Jurkat, Clone E6-1 (cell line): Measurements from ENCODE around the gene ZFP36.

Experiments
- DNase-seq: peaks from one replicate; pipeline ENCODE4 v3.0.0-alpha.2; 2011; ENCODE audit warnings: low read depth, low spot score
- H3K4me3 ChIP-seq: 2 replicates; pipeline ENCODE4 v1.5.1; 2011; ENCODE audit warnings: mild to moderate bottlenecking, low read length, control low read depth, moderate library complexity

ZFP36 gene

DNA sequence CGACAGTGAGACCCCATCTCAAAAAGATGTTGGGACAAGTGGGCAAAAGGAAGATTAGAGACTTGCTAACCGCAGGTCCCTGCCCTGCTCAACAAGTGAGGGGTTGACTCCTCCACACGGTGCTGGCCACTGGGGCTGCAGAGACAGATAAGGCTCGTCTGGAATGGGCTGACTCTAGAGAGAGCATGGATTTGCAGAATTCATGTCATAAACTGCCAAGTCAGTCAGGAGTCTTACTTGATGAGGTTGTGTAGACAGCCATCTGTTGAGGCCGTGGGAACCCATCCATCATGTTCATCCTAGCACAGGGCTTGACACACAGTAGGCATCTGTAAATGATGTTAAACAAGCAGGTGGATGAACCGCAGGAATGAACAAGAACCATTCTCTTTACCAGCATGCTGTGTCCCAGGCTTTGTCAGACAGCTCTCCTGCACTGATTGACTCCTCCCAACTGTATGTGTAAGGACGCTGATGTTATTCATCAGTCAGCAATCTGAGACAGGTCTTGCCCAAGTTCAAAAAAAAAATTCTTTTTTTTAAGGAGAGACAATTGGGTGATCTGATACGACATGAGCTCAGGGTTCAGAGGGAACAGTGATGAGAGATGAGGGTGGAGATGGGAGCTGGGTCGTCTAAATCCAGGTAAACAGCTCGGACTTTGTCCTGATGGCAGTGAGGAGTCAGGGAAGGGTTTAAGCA is 24.6 kb upstream of the ZFP36 start:
- H3K4me3 ChIP-seq, result no peak overlapping the region
- no peak for DNase-seq

DNA sequence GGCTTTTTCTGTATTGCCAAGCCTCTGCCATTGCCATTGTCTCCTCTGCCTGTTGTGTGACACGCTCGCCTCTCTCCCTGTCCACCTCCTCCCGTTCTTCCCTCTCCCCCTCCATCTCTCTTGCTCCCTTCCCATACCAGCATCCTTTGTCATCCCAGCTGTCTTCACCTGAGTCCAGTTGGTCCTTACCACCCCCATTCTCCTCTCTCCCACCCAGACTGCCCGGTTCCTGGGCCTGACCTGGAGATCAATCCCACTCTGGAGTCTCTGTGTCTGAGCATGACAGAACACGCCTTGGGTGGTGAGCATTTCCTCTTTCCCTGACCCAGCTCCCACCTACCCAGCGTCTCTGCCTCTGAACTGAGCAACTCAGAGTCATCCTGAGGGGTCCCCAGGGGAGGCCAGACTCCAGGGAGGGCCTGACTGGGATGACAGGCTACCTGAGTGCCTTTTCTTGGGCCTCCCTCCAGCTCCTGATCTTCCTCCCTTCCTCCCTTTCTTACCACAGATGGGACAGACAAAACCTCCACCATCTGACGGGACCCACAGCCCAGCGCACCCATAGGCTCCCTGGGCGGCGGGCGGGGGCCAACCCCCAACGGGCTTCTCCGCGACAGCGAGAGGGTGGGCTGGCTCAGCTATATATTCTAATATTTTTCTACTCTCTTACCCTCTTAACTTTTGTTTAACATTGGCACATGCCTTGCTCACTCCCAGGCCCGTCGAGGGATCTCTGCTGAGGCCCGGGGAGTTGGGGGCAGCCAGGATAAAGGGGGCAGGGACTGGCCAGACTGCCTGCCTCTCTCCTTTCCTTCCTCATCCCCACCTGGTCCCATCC is 23.4 kb upstream of the ZFP36 start:
- H3K4me3 ChIP-seq, result no peak overlapping the region
- no peak for DNase-seq

DNA sequence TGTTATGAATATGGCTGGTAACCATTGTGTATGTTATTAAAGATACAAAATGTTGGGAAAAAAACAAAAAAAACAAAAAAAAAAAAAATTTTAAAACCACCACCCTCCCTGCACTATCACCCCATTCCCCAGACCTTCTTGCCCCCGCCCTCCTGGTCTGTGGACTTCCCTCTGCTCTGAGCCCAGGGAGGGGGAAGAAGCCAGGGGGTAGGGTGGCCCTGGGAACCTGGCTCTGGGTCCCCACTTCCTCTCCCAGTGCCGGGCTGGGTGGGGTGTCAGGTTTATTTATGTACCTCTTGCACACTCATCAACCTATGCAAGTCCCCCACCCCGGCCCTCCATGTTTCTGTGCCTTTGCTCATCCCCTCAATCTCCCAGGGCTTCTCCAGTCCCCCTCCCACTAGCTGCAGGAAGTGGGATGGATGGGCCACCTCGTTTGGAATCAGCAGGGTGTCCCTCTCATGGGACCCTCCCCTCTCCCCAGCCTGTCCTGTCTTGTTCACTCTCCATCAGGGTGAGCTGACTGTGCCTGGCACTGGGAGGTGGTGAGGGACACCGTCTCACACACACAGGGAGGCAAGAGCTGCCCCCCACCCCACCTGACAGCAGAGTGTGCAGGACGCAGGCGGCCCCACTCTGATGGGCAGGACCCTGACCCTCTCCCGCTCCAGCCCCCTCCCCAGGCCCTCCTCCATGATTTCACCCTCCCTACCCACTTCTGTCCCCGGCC is 21.6 kb upstream of the ZFP36 start:
- H3K4me3 ChIP-seq, result no peak overlapping the region
- no peak for DNase-seq

DNA sequence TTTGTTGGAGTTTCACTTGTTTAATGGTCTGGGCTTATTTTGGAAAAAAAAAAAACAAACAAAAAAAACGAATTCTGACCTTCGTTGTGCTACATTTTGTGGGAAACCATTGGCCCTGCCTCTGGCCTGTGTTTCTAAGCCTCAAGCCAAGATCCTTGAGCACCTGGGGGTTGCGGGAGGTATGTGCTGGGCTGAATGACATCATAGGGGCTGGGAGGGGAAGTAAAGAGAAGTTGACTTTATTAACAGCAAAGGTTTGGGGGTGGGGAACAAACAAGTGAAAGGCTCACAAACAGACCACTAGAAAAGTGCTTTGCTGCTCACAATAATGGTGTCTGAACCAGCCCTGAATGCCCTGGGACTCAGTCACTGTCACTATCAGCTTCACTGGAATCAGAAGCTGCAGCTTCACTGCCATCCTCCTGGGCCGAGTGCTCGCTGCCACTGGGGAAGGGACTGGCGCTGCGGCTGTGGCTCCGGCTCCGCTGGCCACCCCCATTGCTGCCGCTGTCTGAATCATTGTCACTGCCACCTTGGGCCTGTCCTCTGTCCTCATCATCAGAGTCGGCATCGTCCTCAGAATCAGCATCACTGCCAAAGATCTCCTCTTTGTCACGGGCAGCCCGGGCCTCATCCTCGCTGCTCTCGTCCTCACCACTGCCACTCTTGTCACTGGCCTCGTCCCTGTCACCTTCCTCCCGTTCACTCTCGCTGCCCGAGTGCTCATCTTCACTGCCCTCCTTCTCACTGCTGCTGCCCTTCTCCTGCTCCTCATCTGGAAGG is 20.8 kb upstream of the ZFP36 start:
- DNase-seq, result no peak
- H3K4me3 ChIP-seq, result no peak overlapping the region

DNA sequence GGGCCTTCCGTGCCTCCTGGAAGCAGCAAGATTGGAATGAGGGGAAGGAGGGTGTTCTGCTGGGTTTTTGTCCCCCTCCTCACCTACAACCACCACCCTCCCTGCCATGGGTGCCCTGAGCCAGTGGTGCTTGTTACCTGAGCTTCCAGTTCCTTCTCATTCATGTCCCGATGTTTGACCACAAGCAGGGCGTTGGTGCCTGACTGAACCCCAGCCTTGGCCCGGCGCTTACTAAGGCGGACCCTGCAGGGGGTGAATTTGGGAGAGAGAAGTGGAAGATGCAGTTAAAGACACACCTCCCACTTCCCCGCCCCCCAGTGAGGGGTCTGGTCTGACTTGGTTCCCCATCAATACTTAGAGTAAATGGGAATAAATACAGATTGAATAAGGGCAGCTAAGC is 20.1 kb upstream of the ZFP36 start:
- H3K4me3 ChIP-seq, result no peak overlapping the region
- no peak for DNase-seq

DNA sequence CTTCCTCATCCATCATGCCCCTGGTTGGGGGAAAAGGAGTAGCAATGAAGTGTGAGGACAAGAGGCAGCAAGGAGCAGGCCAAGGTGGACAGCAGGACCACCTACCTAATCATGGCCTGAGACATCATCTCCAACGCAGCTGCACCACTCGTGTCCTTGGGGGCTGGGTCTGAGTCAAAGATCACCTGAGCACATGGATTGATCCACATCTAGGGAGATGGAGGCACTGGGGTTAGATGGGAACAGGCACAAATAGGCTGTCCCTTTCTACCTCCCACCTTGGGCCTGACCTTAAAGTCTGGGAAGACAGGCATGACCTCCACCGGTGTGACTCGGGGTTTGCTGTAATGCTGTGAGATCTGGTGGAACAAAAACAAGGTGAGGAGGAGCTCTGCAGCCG is 18.0 kb upstream of the ZFP36 start:
- no peak for DNase-seq

DNA sequence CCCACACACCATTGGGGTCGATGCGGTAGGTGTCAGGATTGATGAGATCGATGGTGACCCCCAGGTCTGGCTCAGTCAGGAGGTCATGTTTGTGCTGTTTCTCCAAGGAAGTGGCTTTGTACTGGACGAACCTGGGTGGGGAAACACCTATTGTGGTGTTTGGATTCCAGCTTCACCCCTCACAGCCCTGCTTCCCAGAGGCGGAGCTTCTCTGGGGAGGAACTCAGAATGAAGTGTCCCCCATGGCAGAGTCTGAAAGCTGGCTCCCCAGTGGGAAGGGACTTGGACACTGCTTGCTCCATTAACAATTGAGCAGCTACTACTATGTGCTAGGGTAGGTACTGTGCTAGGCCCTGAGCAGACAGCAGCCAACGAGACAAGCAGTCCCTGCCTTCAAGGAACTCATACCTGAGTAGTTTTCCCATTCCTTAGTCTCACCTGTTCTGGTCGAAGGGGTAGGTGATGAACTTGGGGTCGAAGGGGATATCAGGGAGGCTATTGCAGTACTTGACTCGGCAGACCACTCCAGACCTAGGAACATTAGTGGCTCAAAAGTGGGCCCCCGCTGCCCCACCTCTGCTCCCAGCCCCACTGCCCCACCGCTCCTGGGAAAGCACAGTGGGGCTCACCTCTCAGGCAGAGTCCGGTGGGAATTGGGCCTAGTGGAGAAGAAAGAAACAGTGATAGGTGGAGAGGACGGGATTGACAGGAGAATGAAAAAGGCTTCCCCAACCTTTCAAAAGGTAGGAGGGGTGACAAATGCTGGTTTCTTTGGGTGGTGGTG is 16.8 kb upstream of the ZFP36 start:
- peak overlapping the region; percentile 81 for H3K4me3 ChIP-seq
- no peak for DNase-seq

More for the DNA sequence above, 18.0 kb upstream of the ZFP36 start:
- H3K4me3 ChIP-seq, result no peak overlapping the region

DNA sequence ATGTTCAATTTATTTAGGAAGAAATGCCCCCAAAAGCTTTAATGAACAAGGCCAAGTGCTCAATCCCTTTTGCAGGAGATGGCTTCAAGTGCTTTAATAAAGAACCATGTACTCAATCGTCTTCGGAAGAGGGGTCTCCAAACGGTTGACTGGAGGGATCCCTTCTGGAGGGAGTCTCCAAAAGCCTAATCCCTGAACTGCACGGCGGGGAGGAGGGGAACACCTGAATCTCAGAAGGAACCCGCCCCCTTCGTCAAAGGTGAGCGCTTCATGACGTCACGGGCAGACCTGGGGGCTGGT is 16.2 kb upstream of the ZFP36 start:
- H3K4me3 ChIP-seq, result peak overlapping the region; percentile 81
- no peak for DNase-seq

DNA sequence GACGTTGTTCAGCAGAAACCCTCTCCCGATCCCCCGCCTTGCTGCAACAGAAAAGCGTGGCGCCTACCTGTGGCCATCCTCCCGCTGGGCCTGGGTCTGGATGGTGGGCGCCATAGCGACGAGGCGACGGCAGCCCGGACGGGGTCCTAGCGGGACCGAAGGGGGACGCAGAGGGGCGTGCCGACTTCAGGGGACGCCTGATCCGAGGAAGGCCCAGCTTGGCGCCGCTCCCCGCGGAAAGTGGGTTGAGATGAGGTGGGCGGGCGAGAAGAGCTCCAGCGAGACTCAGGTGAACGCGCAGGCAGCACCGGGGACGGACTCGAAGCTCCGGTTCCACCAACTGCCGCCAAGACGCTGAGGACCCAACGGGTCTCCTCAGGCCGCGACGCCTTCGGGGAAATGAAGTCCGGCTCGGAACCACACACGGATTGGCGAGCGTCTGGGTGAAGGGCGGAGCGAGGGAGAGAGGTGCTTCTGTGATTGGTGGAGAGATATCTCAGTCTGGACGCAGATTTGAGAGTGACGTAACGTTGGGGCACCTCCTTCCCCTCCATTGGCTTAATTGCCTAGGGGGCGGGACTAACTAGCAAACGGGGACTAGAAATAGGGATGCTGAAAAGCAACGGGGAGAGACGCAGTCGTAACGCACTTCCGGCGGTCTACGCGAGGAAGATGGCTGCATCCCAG is 15.8 kb upstream of the ZFP36 start, which contains the start of the genes MED29 and PAF1:
Gene MED29, plus strand, starts transcription at position 628 of the 687 bp plus-strand sequence. Its CDS starts 45 bp downstream, at position 673.
Gene PAF1, minus strand, starts transcription at position 356 of the 687 bp plus-strand sequence. Its CDS starts 242 bp downstream, at position 114.
- peak within 1 kb of the TSS; percentile 81 for H3K4me3 ChIP-seq
- peak; percentile 100 for DNase-seq

DNA sequence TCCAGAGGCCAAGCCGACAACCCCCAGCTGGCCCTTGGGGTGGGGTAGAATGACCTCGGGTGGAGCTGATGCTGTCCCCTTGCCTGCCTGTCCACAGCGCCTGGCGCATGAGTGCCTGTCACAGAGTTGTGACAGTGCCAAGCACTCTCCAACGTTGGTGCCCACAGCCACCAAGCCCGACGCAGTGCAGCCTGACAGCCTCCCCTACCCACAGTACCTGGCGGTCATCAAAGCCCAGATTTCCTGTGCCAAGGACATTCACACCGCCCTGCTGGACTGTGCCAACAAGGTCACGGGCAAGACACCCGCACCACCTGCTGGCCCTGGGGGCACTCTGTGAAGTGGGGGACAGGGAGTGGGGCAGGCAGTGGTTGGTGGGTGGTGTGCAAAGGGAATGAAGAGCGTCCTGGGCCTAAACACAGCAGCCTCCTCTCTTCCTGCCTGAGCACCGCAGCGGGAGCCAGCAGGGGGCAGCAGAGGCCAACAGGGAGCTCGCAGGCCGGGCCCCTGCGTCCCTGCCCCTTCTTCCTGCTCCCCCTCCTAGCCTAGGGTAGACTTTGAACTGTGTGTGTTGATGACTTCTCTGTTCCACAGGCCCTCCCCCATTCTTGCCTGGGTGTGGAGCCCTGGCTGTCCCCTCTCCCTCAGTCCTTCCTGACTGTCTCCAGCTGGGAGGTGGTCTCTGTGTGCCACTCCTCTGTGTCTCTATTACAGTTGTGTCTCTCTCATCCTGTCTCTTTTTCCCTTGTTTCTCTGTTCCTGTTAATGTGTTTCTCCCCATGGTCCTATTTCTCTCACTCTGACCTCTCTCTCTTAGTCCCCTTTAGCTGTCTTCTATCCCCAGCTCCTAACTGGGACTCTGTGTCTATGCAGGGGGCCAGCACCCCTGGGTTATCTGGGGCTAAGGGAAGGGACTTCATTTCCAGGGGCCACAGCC is 9.0 kb upstream of the ZFP36 start:
- peak; percentile 85 for DNase-seq
- no peak overlapping the region for H3K4me3 ChIP-seq

DNA sequence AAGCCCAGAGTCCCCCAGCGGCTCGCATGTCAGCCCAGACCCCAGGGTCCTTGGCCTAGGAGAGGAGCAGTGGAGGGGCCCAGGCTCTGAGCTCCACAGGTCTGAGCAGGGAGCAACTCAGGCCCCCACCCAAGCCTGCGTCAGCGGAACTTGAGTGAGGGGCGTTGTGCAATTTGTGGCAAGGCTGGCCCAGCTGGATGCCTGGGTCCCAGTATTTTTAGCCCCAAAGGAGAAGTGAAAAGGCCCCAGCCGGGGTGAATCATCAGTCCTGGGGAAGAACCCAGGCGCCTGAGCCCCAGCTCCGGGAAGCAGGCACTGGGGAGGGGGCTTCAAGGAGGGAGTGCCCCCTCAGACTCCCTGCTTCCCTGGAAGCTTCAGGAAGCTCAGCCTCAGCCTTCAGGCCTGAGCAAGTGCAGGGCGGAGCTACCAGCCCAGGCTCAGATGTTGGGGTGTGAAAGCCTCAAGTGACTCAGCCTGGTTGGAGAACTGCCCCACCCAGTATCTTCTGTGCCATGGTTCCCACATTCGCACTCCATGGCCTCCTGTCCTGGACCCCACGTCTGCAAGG is 8.3 kb upstream of the ZFP36 start:
- no peak overlapping the region for H3K4me3 ChIP-seq
- no peak for DNase-seq

DNA sequence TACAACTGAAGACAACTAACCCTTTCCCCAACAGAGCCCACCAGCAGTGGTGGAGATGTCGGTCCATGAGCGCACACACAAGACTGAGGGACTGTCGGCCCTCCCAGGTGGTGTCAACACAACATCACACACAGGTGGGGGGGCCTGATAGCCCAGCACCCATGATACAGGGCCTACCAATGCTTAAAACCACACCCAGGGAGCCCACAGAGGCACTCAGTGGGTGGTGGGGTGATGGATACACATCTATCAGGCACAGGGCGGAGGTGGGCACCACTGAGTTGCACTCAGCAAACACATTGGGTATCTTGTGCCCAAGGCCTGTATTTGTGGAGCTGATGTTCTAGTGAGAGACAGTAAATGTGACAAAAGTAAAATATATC is 7.0 kb upstream of the ZFP36 start:
- DNase-seq, result no peak
- H3K4me3 ChIP-seq, result no peak overlapping the region

DNA sequence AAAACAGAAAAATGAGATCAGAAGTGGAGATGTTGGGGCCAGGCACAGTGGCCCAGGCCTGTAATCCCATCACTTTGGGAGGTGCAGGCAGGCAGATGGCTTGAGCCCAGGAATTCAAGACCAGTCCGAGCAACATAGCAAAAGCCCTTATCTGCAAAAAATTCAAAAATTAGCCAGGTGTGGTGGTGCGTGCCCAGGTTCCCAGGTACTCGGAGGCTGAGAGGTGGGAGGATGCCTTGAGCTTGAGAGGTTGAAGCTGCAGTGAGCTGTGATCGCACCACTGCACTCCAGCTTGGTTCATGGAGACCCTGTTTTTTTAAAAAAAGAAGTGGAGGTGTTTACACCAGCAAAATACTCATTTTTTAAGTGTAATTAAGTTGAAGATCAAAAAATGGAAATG is 6.6 kb upstream of the ZFP36 start:
- no peak overlapping the region for H3K4me3 ChIP-seq
- no peak for DNase-seq

DNA sequence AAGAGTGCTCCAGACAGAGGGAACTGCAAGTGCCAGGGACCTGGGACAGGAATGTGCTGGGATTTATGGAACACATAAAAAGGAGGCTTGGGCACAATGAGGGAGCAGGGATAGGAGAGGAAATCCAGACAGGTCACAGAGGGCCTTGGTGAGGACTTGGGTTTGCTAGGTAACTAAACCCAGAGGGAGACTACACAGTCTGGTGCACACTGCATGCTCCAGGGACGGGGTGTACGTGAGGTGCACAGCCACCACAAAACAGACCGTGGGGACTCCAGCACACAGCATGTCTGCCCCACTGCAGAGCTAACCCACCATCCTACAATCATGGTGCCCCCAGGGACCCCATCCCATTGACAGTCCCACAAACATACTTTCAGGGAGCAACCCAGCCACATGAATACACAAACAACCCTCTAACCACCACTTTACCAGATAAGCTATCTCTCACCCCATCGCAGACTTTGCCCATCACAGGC is 5.5 kb upstream of the ZFP36 start:
- DNase-seq, result no peak
- H3K4me3 ChIP-seq, result no peak overlapping the region

DNA sequence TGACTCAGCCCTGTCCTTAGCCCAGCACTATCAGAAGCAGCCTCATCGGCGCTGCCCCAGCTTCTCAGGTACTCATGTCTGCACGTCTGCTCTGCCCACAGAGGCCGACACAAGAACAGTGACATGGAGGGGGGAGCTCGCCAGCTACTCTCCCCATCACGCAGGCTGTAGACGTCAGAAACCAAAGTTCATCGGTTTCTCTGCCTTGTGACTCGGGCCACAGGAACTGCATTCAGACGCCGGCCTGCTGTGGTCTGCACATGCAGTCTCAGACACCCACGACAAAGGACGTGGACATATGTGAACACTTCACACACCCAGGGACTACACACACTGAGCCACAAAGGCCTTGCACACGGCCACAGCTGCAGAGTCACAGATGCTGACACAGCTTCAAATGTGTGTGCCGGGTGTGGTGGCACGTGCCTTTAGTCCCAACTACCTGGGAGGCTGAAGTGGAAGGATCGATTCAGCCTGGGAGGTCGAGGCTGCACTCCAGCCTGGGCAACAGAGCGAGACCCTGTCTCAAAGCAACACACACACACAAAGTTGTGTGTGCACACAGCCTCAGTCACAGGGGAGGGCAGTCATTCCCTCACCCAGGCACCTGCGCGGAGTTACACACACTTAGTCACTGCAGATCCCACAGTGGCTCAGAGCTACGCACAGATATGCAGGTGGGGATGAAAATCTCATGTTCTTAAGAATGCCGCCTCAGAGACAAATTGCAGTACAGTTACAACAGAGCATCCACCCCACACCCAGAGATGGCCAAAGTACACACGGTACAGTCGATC is 4.9 kb upstream of the ZFP36 start:
- H3K4me3 ChIP-seq, result peak overlapping the region; percentile 51
- DNase-seq, result no peak
